DMS53 (cell line): ENCODE data around the gene RGS10.
A peak's percentile ranks its signal among the peaks of the same experiment; 100 is the strongest.

Experiments used
- DNase-seq: peaks from one replicate; lab custom pipeline; 2025; lab: John Stamatoyannopoulos, UW

The RGS10 gene

GRCh38 chr10:119518176-119518575 is 24.3 kb downstream of the RGS10 start:
- no peak for DNase-seq

DNA sequence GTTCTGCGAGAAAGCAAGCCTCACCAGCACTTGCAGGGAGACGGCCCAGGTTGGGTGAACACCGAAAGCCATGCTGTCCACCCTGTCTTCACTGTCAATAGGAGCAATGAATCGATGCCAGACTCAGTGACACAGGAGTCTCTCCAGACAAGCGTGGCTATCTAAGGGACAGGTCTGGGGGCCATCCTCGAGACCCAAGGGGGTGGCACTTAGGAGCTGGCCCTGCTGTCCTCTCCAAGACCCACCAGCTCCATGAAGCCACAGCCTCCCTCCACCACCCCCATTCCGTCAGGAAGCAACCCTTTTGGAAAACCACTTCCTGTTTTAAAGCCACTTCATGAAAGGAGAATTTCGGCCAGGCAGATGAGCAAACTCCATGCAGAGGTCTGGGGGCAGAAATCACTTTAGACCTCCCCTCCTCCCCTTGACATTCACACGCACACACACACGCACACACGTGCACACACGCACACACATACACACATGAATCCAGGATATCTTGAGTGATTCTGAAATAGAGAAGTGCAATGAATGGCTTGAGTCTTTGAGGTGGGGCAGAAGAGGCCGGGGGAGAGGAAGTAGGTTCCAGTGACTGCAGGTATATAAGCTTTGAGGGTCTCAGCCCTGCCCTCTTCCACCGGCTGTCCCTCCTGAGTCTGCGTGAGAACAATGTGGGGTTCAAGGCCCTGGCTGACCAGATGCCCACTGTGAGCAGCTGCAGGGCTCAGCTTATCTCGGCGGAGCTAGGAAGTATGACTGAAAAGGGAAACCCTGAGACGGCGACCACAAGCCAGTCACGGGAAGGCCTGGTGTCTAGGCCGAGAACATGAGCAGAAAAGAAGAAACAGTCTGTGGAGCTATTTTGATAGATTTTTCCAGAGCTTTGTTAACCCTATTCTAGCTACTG is 25.0 kb downstream of the RGS10 start:
- no peak for DNase-seq

DNA sequence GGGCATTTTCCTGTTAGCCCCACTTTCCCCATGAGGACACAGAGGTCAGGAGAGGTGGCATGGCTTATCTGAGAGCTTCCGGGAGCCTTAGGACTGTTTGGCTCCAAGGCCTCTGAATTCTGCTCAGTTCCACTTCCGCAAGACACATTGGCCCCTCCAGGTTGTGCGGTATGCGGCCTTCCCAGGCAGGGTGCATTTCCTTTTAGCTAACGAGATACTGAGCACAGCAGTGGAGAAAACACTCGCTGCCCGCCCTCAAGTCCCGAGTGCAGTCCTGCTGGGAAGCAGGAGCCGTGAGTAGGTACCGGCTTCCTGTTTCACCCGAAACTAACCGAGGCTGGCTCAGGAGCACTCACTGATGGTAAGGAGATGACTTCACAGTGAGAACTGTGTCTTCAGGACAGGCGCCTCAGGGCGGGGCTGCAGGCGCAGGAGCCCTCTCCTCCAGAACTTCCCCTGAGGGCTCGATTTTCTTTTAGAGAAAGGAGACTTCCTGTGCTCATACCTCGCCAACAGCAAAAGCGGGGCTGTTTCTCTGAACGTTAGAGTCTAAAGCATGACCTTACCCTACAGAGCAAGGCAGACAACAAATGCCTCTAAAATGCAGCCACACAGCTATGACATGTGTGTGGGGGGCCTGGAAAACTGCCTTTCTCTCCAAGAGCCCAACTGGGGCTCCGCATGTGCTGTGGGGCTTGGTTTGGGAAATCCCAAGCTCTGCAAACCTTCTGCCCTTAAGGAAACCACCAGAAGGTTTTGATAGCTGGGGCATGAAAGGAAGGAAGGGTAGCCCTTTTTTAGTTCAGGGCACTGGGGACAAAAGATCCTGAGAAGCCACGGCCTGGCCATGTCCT is 25.9 kb downstream of the RGS10 start:
- DNase-seq, result no peak

- no peak for DNase-seq
Measured at GRCh38 chr10:119515511-119516045, 26.9 kb downstream of the RGS10 start.

GRCh38 chr10:119514819-119515218 is 27.7 kb downstream of the RGS10 start:
- no peak for DNase-seq

GRCh38 chr10:119511828-119512515 is 30.5 kb downstream of the RGS10 start:
- DNase-seq, result no peak

GRCh38 chr10:119509909-119510451 is 32.5 kb downstream of the RGS10 start:
- DNase-seq, result no peak

DNA sequence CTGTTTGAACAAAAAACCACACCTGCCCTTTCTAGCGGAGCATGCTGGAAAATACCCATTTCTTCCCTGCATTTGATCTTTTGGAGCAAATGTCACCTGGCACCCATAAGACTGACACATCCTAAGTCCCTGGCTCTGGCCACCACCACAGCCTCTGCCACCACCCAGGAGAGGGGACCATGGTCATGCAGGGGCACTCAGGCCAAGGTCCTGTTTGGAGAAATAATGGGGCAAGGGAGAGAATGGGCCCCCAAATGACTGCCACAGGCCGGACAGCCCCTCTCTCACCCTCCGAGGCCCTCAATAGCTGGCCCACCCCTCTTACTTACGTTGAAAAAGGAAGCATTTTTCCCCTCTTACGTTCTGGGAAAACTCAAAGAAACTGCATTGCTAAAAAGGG is 35.4 kb downstream of the RGS10 start:
- peak; percentile 32 for DNase-seq

DNA sequence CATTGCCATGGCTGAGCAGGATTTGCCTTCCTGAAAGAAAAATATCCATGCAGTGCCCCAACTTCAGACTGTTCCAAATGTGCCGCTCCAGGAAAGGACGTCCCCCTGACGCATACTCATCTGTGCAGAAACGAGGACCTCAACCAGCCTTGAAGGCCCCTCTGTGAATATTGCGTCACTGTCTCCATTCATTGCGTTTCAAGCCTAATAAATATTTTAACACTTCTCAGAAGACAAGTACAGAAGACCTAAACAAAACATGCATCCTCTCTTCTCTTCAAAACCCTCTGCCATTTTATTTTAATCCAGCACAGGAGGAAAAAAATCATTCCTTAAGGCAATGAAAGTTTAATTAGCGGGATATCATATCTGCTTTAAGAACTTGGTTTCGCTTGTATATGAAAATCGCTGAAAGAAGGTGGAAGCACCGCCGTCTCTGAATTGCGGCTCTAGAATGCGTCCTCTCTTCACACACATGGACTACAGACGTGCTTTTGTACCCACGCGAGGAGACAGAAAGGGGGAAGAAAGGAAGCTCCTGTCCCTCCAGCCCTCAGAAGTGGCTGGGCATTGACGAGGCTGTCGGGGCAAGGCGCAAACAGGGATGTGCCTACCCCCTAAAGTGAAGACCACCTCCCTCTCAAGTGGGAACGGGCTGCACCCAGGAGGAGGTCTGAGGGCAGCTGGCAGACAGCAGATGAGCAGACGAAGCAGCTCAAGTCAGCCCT is 36.8 kb downstream of the RGS10 start:
- DNase-seq, result no peak

DNA sequence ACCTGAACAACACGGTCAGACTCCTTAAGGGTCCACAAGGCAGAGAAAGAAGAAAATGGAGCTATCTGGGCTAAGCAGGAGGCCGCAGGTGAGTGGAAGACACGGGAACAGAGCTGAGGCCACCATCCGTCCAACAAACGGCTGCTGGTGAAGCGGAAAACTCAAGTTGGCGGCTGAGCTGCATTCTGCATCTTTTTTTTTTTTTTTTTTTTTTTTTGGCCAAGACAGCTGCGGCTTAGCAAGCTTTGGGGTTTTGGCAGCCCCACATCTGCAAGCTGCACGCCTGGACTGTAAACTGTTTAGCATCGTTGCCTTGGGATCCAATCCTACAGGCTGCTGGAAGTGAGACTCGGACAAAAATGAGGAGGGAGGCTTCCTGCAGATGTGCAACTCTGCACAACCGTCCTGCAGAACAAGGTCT is 37.4 kb downstream of the RGS10 start:
- no peak for DNase-seq

GRCh38 chr10:119504651-119505050 is 37.9 kb downstream of the RGS10 start:
- DNase-seq, result no peak

DNA sequence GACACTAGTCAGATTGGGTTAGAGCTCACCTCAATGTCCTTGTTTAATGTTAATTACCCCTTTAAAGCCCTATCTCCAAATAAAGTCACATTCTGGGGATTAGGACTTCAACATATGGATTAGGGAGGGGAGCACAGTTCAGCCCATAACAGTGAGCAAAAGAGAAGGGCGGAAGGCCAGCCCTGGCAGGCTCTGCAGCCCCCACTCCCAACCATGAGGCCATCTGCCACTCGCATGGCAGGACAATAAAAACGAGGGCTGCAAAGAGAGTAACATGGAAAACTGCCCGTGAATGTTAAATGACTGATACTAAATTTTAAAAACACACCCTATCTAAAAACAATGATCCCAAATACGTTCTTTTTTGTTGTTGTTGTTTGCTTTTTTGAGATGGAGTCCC is 38.7 kb downstream of the RGS10 start:
- DNase-seq, result no peak

GRCh38 chr10:119502618-119503155 is 39.8 kb downstream of the RGS10 start:
- no peak for DNase-seq

GRCh38 chr10:119502209-119502608 is 40.3 kb downstream of the RGS10 start:
- DNase-seq, result no peak

DNA sequence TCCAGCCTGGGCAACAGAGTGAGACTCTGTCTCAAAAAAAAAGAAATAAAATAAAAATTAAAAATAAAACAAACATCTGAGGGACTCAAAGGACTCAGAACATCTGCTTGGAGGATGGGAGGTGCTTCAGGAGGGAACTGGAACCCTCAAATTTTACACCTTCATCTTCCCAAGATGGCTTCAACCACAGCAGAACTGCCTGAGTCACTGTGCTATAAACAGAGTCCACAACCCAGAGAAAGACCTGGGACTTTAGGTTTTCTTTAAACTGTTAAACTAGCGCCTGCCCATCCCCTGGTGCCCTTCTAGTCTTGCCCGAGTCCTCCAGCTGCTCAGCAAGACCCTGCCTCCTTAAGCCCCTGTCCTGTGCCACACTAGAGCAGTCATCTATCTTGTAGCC is 40.8 kb downstream of the RGS10 start:
- DNase-seq, result no peak

DNA sequence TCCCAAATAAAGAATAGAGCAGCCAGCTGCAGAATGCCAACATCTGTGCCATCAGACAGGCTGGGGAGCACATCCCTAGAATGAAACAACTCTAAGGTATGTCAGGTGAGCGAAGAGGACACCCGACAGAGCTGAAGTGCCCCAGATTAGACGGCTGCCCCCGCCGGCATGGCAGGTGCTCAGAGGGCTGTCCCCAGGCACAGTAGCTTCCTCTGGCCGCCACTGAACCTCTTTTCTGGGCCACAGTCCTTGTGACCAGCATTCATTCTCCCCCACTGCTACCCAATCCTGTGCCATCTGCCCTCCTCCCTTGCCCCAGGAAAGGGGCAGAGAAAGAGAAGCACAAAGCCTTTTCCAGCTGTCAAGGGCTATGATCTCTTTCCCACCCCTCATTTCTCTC is 41.7 kb downstream of the RGS10 start:
- no peak for DNase-seq

GRCh38 chr10:119500123-119500795 is 42.3 kb downstream of the RGS10 start:
- no peak for DNase-seq

GRCh38 chr10:119499677-119500002 is 42.9 kb downstream of the RGS10 start:
- no peak for DNase-seq

- peak; percentile 71 for DNase-seq
Measured at GRCh38 chr10:119498889-119499676, 43.4 kb downstream of the RGS10 start.

- no peak for DNase-seq
Measured at GRCh38 chr10:119497243-119497642, 45.3 kb downstream of the RGS10 start.
